ENCODE measurements around the gene OPCML. TPM values are rescaled to one million over a fixed set of nuclear protein-coding genes. Genes with fewer than 3 reads are reported as not detected.

OPCML gene
- total RNA-seq, 1 experiment from 2014 or later, result 0.94 TPM

DNA sequence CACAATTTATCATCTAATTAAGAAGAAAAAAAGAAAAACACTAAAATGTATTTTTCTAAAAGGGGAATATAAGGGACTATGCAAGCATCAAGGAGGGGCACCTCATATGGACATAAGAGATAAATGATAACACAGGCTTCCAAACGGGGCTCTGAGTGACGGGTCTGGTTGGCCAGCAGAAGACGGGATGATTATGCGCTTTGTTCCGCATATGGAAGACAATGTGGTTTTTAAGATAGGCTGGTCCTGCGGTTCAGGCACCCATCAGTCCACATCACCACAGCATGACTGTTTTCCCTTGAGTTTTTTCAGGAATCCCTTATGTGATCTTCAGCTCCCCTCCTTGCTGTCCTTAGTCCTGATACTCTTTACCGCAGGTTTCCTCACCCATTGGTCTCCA is 404.6 kb downstream of the OPCML start:
- H3K79me1 ChIP-seq (ENCODE audit: insufficient read depth, low read depth, low read length, poor library complexity, severe bottlenecking), result no peaks in the 10 kb centered on the region
- H3K18ac ChIP-seq (ENCODE audit: insufficient read length, low read depth, low read length), result no peak overlapping the region
- H3K4ac ChIP-seq (ENCODE audit: low read depth, low read length), result no peak overlapping the region
- H3K23me2 ChIP-seq (ENCODE audit: insufficient read length, low read depth, low read length, poor library complexity, severe bottlenecking), result no peaks in the 10 kb centered on the region
- Mint-ChIP-seq H3K4me3 (no peak overlapping the region), H3K4me1 (peaks cover 9 to 12% of the 10 kb centered on the region in 2 experiments), H3K27me3 (ENCODE audit: low read depth) (peaks cover 4% of the 10 kb centered on the region; the same call in 1 of the 2 replicates), H3K27ac (no peak overlapping the region), H3K36me3 (ENCODE audit: insufficient read depth in 1 of 3, low read depth in 3 of 3) (no peaks in the 10 kb centered on the region), H3K9me3 (no peaks in the 10 kb centered on the region)
- WGBS (ENCODE audit: extremely low coverage, insufficient read length, low lambda C conversion rate), result no CpG with 5 or more reads among the region's 7 CpGs
- no peaks in the 10 kb centered on the region; the same call in 1 of the 2 replicates for H3K4me1 ChIP-seq (ENCODE audit: insufficient read depth, low read length)
- H2AFZ ChIP-seq (ENCODE audit: low read length), result no peak overlapping the region
- no peaks in the 10 kb centered on the region for H3K27me3 ChIP-seq (ENCODE audit: insufficient read depth, low read length)
- DNase-seq, result no peak
- no peak overlapping the region for H3T11ph ChIP-seq (ENCODE audit: low read length)
- no peak overlapping the region for H2BK15ac ChIP-seq (ENCODE audit: low read depth, low read length)
- no peaks in the 10 kb centered on the region for H4K20me1 ChIP-seq (ENCODE audit: control insufficient read depth, insufficient read depth, insufficient read length)
- no peak overlapping the region for H3K56ac ChIP-seq (ENCODE audit: insufficient read length, low read depth, low read length)
- H2BK120ac ChIP-seq (ENCODE audit: low read depth, low read length, poor library complexity, severe bottlenecking), result no peak overlapping the region
- no peak overlapping the region for H3K23ac ChIP-seq (ENCODE audit: insufficient read length, low read depth, low read length)
- no peaks in the 10 kb centered on the region for H3K9me3 ChIP-seq (ENCODE audit: control insufficient read depth, low read depth, low read length)
- no peak overlapping the region for H2AK5ac ChIP-seq (ENCODE audit: insufficient read length, low read length)
- TF ChIP-seq CTCF (conservative IDR thresholded peaks at IDR 0.05), result no peak
- H3K14ac ChIP-seq (ENCODE audit: insufficient read depth, low read length), result no peak overlapping the region
- no peak overlapping the region for H3K9ac ChIP-seq (ENCODE audit: extremely low read depth, insufficient read length, low read length)
- H4K5ac ChIP-seq (ENCODE audit: insufficient read length, low read depth, low read length), result no peak overlapping the region
- no peak overlapping the region for H3K27ac ChIP-seq (ENCODE audit: insufficient read length, low read depth, low read length)
- no peak overlapping the region for H3K4me2 ChIP-seq (ENCODE audit: insufficient read depth, insufficient read length, low read length)
- no peak overlapping the region for H2BK5ac ChIP-seq (ENCODE audit: insufficient read length, low read length)
- no peaks in the 10 kb centered on the region for H3K79me2 ChIP-seq (ENCODE audit: insufficient read depth, low read length)
- no peak overlapping the region for H2BK20ac ChIP-seq (ENCODE audit: low read depth, low read length, poor library complexity, severe bottlenecking)
- no peak overlapping the region for H4K91ac ChIP-seq (ENCODE audit: insufficient read length, low read depth, low read length)
- no peak overlapping the region for H4K8ac ChIP-seq (replicated peaks; ENCODE audit: insufficient read length, low read depth, low read length)
- no peak overlapping the region for H2BK12ac ChIP-seq (ENCODE audit: insufficient read length, low read depth, low read length)

Measured in H9 (cell line).